GM20431 (cell line): ENCODE results near the gene UBE3C.
"Not testable (repeated sequence)": the region's sequence is repeated elsewhere in the genome, so short reads cannot be mapped to it uniquely, and the experiment has no call there.

Experiments
- in situ Hi-C: fragments of 300-500 bp; cut with MseI, MboI; formaldehyde crosslinking; loops from one replicate; pipeline ENCODE4 v1.15.0; 2020; ENCODE audit warnings: low sequenced_read_pairs; ENCODE audit not compliant: unreplicated experiment

UBE3C gene

DNA sequence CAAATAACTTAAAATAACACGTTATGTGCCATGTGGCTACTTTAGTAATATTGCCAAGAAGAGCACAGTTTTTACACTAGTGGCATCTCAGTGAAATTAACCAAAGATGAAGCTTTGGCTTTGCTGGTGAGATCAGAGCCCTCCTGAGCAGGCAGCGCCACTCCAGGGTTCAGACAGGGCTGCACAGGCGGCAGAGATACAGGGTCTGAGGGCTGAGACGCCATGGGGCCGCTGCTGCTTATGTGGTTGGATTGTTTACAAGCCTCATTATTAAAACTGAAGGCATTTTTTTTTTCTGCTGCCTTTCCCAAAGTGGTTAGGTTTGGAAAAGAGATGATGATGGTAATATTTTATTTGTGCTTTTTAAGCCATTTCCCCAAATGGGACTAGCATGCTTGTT, 129.2 kb downstream of the UBE3C start:
- in situ Hi-C loops: loop anchor here (10.0 kb wide), 1 partner anchor 303 kb away; no protein-coding TSS in a partner anchor

- in situ Hi-C loops: loop anchor here (10.0 kb wide), 1 partner anchor 304 kb away; no protein-coding TSS in a partner anchor
These were observed 129.8 kb downstream of the UBE3C start for GRCh38 chr7:157268540-157268939.

DNA sequence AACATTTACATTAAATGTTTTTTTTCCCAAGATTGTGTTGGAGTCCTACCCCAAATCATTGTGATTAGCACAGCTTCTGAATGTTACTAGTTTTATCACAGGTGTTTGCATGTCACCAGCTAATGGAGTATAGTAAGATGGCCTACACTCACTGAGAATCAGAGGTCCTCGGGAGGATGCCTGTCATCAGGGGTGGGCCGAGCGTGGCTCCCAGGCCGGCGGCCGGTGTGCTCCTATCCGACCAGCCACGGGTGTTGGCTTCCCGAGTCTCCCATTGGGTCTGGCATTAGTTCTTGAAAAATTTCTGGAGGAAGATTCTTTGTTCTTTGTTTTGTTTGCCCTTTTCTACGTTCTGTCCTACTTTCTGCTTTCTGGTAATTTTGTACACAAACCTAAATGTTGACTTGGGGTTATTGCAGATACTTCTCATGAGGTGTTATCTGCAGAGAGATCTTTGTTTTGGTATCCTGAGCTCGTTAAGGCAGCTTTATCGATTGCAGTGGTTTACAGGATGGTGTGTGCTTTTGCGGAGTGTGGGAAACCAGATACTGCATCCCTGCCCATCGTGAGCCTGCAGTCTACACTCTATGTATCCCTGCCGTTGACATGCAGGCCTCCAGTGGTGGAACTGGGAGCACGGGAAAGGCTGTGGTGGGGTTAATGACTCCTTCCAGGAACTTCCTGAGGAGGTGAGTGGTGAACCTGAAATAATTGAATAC, 130.8 kb downstream of the UBE3C start:
- in situ Hi-C loops: loop anchor here (10.0 kb wide), 1 partner anchor 305 kb away; no protein-coding TSS in a partner anchor

- in situ Hi-C loops: no loop called here
These were observed 131.3 kb downstream of the UBE3C start for GRCh38 chr7:157270060-157270444.

DNA sequence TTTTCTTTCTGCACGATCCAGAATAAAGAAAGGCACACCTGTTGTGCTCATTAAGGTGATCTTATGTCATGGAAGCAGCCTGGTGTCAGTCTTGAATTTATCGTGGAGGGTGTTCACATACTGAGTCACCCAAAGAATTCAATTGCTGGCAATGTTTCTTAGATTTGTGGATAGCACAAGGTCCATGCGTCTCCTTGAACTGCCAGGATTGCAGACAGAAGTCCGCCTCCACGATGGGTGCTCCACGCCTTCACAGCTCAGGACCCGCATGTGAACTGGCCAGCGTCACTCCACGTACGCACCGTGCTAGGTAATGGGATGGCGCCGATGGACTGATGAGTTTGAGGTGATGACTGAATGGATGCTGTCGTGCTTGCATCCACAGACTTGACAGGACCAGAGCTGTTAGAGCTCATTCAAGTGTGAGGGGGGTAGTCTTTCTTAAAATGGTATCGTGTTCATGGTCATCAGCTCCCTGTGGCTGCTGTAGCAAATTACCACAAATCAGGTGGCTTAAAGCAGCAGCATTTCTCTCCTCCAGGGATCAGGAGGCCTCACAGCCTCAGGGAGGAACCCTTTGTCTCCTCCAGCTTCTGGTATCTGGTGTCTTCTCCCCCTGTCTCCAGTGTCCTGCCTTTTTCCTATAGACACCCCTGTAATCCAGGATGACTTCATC, 132.7 kb downstream of the UBE3C start:
- in situ Hi-C loops: no loop called here

DNA sequence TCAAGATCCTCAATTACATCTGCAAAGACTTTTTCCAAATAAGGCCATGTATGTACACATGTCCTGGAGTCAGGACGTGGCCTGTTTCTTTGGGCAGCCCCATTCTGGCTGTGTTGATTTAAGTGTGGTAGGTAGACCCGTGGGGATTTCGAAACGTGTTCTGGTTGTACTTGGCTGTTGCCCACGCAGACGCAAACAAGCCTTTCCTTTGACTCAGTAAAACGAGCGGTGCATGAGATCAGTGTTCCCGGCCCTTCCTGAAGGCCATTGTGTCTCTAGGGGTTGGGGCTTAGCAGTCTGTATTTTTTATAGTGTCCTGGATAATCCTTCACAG, 133.2 kb downstream of the UBE3C start:
- in situ Hi-C loops: no loop called here

DNA sequence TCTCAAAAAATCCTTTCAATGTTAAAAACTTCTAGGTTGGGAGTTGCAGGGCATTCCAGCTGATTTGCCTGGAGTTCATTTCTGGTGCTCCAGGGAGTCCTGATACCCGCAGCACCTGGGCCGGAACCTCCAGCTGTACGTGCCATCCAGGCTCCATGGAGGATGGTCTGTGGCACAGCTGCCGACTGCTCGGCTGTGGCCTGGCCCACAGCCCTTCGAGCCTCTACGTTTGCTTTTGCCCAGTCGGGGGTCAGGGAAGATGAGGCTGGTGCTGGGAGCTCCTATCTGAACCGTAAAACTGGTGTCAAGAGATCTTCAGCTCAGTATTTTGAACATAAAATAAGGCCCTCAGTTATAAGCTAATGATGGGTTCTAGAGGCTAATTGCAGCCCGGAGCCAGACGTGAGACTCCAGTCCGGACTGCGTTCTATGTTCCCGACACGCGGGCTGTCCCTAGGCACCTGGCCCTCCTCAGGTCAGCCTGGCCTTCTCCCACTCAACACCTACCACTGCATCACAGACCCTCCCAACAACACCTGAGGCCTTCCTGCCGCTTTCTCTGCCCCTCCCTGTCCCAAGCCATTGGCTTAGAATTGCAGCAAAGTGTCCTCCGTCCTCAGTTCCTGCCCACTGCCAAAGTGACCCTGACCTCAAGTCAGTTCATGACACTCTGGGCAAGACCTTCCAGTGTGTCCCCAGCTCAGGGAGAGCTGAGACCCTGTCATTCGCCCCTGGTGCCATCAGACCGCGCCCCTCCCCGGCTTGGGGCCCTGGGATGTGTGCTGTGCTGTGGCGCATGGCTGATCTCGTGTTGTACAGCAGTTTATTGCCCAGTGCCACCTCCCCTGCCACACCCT, 133.9 kb downstream of the UBE3C start:
- in situ Hi-C loops: no loop called here

- in situ Hi-C loops: no loop called here
These were observed 134.7 kb downstream of the UBE3C start for GRCh38 chr7:157273208-157274093.

DNA sequence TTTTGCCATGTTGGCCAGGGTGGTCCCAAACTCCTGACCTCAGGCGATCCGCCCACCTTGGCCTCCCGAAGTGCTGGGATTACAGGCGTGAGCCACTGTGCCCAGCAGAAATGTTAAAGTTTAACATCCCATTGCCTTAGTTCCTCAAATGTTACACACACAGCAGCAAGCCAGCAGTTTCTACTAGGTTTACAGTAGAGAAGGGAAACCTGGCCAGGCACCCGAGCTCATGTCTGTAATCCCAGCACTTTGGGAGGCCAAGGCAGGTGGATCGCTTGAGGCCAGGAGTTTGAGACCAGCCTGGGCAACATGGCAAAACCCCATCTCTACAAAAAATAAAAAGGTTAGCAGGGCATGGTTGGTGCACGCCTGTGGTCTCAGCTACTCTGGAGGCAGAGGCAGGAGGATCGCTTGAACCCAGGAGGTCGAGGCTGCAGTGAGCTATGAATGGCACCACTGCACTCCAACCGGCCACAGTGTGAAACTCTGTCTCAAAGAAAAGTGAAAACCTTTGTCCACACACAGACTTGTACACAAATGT, 135.4 kb downstream of the UBE3C start:
- in situ Hi-C loops: not testable (repeated sequence)

DNA sequence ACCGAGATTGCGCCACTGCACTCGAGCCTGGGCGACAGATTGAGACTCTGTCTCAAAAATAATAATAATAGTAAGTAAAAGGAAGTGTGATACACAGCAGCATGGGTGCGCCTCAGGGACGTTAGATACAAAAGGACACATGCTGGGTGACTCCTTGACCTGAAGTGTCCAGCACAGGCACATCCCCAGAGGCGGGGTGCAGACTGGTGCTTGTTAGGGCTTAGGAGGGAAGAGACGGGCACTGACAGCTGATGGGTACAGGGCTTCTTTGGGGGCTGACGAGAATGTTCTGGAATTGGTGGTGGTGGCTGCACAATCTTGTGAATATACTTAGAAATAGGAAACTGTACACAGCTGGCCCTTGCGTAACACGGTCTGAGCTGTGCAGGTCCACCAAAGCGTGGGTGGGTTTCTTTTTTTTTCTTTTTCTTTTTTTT, 136.3 kb downstream of the UBE3C start:
- in situ Hi-C loops: no loop called here

DNA sequence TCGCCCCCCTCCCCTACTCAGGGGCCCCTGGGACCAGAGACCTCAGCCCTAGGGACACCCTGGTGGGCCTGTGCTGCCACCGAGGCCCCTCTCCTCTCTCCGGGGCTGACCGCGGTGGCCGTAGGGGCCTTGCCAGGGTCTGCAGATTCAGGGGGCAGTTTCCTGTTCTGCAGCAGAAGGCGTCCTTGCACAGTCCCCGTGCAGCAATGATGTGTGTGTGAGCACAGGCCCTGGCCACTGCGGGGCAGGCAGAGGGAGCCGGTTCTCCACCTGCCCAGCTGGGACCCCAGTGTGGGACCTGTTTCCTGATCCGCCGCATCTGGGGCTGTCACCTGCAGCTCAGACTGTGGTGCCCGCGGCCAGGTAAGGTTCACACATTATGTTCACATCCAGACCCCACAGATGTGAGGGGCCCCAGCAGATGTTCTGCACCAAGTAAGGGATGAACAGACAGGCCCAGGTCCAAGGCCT, 137.4 kb downstream of the UBE3C start:
- in situ Hi-C loops: no loop called here

DNA sequence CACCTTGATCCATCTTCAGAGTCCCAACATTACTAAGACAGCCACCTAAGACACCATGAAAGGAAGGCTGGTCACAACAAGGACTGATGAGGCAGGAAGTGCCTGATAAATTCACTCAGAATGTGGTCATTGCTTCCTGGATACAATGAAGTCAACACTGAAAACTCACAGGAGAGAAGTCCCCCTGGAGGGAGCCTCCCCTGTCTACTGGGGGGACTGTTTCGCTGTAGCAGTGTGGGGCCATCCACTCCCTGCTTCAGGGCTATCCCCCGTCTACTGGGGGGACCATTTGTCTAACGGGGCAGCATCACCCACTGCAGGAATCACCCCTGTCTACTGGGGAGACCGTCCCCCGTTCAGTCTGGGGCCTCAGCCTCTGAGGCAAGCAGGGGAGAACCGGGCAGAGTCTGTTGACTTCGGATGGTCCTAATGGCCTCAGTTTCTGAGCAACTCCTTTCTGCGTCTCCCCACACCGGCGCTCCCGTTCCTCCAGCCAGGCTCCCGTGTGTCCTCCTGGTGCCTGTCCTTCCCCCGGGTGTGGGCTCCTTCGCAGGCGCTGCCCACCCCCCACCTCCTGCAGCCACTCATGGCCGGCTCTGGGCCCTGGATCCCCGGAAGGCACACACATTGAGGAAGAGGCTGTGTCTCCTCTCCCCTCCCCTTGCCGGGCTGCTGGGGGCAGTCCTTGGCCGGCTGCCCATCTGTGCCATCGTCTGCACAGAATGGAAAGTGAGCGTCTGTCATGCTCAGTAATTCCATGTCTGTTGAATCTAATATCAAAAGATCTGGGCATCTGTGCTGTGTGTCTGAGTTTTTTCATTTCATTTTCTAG, 138.2 kb downstream of the UBE3C start:
- in situ Hi-C loops: no loop called here

DNA sequence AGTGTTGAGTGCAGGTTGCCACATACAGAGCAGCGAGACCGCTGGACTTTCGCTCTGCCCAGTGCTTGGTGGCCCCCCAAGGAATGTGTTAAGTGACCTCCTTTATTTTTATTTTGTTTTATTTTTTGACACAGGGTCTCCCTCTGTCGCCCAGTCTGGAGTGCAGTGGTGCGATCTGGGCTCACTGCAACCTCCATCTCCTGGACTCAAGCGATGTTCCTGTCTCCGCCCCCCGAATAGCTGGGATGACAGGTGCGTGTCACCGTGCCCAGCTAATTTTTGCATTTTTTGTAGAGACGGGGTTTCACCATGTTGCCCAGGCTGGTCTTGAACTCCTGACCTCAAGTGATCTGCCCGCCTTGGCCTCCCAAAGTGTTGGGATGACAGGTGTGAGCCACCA, 138.8 kb downstream of the UBE3C start:
- in situ Hi-C loops: not testable (repeated sequence)

- in situ Hi-C loops: no loop called here
These were observed 139.6 kb downstream of the UBE3C start for GRCh38 chr7:157278167-157278790.

GRCh38 chr7:157278791-157279724, 140.3 kb downstream of the UBE3C start:
- in situ Hi-C loops: no loop called here

DNA sequence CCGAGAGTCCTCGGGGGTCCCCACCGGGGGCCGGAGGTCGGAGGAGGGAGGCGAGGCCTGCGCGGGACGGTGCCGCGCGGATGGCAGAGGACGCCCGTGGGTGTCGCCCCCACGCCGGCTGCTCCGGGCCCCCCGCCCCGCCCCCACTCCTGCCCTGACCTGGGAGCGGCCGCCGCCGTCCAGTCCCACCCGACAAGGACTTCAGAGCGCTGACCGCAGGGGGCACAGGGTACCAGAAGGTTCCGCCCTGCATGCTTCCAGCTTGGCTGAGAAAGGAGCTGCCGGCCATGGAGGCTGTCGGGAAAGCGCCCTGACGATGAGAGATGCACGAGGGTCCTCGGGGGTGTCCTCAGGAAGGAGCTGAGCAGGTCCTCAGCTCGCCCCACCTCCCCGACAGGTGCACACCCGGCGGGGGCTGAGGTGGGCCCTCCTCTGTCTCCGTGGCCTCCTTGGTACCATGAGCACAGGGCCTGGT, 141.1 kb downstream of the UBE3C start:
- in situ Hi-C loops: no loop called here
